ENCODE results near the gene GPR27.

Gene GPR27, protein sequence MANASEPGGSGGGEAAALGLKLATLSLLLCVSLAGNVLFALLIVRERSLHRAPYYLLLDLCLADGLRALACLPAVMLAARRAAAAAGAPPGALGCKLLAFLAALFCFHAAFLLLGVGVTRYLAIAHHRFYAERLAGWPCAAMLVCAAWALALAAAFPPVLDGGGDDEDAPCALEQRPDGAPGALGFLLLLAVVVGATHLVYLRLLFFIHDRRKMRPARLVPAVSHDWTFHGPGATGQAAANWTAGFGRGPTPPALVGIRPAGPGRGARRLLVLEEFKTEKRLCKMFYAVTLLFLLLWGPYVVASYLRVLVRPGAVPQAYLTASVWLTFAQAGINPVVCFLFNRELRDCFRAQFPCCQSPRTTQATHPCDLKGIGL

DNA sequence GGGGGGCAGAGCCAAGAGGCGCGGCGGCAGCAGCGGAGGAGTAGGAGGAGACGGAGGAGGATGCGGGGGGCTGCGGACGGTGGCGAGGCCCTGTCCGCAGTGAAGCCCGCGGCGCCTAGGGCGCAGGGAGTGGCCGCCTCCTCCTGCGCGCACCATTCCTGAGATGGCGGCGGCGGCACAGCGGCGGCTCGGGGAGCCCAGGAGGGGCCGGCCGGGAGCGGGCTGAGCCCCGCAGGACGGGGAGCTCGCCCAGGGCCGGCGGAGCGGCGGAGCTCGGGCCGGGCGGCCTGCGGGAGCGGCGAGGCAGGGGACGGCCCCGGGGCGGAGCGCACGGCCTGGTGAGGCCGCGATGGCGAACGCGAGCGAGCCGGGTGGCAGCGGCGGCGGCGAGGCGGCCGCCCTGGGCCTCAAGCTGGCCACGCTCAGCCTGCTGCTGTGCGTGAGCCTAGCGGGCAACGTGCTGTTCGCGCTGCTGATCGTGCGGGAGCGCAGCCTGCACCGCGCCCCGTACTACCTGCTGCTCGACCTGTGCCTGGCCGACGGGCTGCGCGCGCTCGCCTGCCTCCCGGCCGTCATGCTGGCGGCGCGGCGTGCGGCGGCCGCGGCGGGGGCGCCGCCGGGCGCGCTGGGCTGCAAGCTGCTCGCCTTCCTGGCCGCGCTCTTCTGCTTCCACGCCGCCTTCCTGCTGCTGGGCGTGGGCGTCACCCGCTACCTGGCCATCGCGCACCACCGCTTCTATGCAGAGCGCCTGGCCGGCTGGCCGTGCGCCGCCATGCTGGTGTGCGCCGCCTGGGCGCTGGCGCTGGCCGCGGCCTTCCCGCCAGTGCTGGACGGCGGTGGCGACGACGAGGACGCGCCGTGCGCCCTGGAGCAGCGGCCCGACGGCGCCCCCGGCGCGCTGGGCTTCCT lies at the start of gene GPR27:
Gene GPR27, plus strand, starts transcription at position 155 of the 909 bp plus-strand sequence. Its CDS starts 195 bp downstream, at position 350.
- DNase-seq (ENCODE audit: low read depth) = peak; percentile 17
- H3K4me3 ChIP-seq (ENCODE audit: low read length) = peak within 1 kb of the TSS; percentile 35
- TF ChIP-seq, protein P1, sequence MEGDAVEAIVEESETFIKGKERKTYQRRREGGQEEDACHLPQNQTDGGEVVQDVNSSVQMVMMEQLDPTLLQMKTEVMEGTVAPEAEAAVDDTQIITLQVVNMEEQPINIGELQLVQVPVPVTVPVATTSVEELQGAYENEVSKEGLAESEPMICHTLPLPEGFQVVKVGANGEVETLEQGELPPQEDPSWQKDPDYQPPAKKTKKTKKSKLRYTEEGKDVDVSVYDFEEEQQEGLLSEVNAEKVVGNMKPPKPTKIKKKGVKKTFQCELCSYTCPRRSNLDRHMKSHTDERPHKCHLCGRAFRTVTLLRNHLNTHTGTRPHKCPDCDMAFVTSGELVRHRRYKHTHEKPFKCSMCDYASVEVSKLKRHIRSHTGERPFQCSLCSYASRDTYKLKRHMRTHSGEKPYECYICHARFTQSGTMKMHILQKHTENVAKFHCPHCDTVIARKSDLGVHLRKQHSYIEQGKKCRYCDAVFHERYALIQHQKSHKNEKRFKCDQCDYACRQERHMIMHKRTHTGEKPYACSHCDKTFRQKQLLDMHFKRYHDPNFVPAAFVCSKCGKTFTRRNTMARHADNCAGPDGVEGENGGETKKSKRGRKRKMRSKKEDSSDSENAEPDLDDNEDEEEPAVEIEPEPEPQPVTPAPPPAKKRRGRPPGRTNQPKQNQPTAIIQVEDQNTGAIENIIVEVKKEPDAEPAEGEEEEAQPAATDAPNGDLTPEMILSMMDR (conservative IDR thresholded peaks at IDR 0.05; ENCODE audit: low read depth, low read length) = no peak

DNA sequence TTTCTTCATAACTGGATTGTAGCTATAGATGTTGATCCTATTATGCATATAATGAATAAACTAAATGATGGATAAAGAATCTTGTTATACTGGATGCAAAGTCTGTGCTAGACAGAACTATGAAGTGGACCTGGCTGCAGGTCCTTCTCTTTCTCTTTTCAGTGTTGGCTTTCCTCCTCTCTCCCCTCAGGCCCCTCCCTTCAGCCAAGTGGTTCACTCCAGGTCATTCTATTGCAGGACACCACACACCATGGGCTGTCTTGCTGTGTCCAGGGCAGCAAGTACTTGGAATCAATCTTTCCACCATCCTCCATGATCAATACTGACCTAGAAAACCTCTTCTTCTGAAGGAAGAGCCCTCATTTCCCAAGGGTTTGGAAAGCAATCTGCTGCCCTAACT lies 48.7 kb upstream of the GPR27 start:
- DNase-seq (ENCODE audit: low read depth) = no peak
- H3K4me3 ChIP-seq (ENCODE audit: low read length) = no peak overlapping the region
- TF ChIP-seq, protein P1 (conservative IDR thresholded peaks at IDR 0.05; ENCODE audit: low read depth, low read length) = no peak

DNA sequence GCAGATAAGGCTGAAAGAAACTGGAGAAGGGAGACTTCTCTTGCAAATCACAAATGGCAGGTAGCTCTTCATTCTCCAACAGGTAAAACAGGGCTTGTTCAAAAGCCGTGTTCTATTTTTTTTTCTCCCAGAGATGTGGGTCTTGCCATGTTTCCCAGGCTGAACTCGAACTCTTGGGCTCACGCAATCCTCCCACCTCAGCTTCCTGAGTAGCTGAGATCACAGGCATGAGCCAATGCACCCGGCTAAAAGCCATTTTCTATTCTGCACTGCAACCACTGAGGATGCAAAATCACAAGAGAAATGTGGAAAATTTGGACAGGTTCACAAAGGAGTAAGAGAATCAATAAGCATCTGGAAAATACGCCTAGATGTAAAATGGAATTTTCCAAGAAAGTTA lies 48.0 kb upstream of the GPR27 start:
- H3K4me3 ChIP-seq (ENCODE audit: low read length) = no peak overlapping the region
- no peak for DNase-seq (ENCODE audit: low read depth)
- TF ChIP-seq, protein P1 (conservative IDR thresholded peaks at IDR 0.05; ENCODE audit: low read depth, low read length) = no peak

DNA sequence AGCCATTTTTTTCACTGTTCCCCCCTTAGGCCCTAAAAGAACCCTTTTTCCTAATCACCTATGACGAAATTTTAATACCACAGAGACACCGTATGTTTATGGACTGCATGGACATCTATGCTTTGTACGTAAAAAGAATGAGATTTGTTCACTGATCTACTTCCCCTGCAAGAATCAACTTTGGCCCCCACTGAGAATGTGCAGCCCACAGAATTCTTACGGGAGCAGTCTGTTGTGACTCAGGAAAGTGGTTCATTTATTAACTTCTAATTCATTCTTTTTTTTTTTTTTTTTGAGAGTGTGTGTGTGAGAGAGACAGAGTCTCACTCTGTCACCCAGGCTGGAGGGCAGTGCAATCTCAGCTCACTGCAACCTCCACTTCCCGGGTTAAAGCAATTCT lies 46.1 kb upstream of the GPR27 start:
- no peak overlapping the region for H3K4me3 ChIP-seq (ENCODE audit: low read length)
- TF ChIP-seq, protein P1 (conservative IDR thresholded peaks at IDR 0.05; ENCODE audit: low read depth, low read length) = no peak
- no peak for DNase-seq (ENCODE audit: low read depth)

DNA sequence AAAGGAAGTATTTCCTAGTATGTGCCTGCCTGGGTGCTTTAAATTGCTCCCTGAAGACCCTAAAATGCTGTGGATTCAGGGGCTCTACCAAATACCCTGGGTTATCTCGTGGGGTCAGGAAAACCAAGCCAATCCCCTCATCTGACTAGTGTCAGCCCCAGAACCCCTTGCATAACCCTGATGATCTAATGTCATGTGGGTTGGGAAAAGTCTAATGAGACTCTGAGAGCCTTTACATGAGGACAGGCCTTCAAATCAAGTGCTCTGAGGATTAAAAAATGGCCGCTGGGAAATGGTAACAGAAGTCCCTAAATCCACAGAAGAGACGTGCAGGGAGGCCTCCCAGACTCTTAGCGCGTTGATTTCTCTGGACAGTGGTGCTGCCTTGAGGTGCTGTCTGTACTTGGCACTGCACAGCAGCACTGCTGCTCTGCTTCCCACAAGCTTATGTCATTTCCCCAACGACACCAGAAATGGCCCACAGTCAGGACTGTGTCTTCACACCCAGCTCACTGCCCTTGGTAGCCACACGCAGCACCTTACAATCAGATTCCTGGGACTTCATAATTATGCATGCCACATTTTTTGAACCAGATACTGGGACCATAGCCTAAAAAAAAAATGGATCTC lies 45.1 kb upstream of the GPR27 start:
- TF ChIP-seq, protein P1 (conservative IDR thresholded peaks at IDR 0.05; ENCODE audit: low read depth, low read length) = no peak
- peak; percentile 26 for DNase-seq (ENCODE audit: low read depth)
- H3K4me3 ChIP-seq (ENCODE audit: low read length) = no peak overlapping the region

DNA sequence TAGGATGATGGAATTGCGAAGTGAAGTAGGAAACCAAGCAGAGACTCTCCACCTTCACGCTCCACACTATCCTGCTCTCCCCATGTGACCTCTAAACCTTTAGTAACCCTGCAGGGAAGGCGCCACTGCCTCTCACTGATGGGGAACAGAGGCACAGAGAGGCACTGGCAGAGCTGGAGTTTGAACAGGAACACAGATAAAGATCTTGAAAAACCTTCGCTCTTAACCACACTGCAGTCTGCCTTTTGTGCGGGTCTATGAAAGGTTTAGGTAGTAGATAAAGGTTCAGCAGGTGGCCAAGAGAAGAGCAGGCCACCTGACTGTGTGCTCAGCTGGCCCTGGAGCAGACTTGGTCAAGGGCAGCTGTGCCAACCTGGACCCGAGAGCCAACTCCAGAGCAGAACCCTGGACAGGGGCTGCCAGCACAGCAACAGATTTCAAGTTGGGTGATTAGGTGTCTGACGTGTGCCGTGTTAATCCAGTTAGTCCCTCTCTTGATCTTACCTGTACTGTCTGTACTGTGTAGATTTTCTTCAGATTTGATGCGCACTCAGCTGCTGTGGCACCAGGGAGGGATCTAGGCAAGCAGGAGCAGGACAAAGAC lies 43.6 kb upstream of the GPR27 start:
- DNase-seq (ENCODE audit: low read depth) = no peak
- H3K4me3 ChIP-seq (ENCODE audit: low read length) = no peak overlapping the region
- TF ChIP-seq, protein P1 (conservative IDR thresholded peaks at IDR 0.05; ENCODE audit: low read depth, low read length) = no peak
